Muscle of back (tissue), 11 donors: Measurements from ENCODE around the gene GRM8. TPM values are rescaled to one million over a fixed set of nuclear protein-coding genes. Genes with fewer than 3 reads are reported as not detected.
"Not testable (repeated sequence)": the region's sequence is repeated elsewhere in the genome, so short reads cannot be mapped to it uniquely, and the experiment has no call there.

Experiments
- DNase-seq, 3 donors: peaks; one replicate each; pipeline versions ENCODE4 v3.0.0 to v3.0.0-alpha.2; 2013
- polyA plus RNA-seq, 10 donors: library from polyadenylated mRNA; unstranded; fragments of 120-200 nt; gene quantifications; one replicate each; pipeline ENCODE4 v1.2.1, GENCODE V29; 2013; ENCODE audit not compliant: insufficient read length in 10 of 10

Gene GRM8
- polyA plus RNA-seq, 10 donors = 0.11 to 0.57 (median 0.30) TPM; not detected in 5

DNA sequence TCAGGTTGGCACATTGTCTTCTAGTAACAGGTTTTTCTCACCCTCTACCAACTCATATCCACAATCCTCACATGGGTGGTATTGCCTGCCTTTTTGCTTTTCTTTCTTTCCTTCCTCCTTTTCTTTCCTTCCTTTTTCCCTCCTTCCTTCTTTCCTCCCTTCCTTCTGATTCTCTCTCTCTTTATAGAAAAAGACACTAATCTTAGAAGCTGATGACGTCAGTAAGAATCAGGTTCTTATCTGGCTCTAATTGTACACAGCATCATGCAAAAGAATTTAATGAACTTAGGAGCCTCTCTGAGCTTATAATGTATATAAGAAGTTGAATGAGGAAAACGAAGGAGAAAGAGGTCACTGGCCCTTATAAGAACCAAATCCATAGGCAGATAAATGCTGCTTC, 328.3 kb downstream of the GRM8 start:
- DNase-seq = no peak

DNA sequence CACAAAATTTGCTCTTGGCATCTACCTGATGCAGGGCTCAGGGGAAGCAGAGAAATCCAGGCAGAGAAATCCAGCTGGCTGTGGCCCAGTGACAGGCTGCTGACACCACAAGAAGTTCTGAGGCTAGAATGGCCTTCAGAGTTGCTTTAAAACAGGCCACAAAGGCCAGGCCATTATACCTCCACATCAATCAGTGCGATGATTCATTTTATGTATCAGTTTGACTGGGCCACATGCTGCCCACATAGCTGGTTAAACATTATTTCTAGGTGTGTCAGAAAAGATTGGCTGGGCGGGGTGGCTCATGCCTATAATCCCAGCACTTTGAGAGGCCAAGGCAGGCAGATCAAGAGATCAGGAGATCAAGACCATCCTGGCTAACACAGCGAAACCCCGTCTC, 341.1 kb downstream of the GRM8 start:
- DNase-seq = not testable (repeated sequence)

DNA sequence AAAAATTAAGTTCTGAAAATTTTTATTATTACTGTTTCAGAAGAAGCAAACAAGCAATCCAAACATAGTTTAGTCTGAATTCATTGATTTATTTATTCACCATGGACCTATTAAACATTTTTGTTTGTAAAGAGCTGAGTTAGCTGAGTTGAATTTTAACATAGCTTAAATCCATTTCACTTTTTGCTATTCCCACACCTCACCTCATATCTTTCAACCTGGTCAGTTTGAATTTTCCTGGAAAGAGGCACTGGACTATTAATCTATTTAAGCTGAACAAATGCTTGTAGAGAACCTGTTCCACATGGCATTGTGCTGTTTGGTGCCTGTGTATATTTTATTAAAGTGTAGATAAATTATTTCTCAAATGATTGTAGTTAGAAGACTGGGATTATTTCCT, 344.2 kb downstream of the GRM8 start:
- not testable (repeated sequence) for DNase-seq

DNA sequence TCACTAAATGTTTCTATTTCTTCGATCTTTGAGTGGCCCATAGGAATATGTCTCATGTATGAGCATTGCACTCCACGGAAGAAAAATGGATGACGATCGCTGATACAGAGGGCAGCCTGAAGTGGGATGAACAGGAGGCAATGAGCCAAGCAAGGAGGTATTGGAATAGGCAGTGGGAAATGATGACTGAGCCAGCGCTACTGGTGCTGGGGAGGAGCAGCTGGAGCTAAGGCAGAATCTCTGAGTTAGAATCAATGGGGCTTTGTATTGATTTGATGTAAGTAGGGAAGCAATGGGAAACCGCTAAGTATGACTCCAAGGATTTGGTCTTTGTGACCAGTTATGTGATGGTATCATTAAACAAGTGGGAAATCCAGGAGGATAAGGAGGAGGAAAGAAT, 345.1 kb downstream of the GRM8 start:
- DNase-seq = not testable (repeated sequence)

DNA sequence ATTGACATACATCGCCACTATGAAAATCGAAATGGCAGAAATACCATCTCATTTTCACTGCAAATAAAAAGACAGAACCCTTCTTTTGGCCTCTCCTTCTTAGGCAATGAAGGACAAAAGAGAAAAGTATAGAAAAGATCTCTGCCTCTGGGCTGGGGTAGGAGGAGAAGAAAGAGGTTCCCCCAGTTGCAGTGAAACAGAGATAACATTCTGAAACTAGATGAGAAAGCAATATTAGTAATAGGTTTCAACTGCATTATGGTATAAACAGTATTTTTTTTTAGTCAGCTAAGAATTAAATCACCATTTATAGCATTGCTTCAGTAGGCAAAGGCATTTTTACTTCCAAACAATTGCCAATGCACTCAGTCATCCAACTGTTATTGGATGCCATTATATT, 347.5 kb downstream of the GRM8 start:
- not testable (repeated sequence) for DNase-seq

DNA sequence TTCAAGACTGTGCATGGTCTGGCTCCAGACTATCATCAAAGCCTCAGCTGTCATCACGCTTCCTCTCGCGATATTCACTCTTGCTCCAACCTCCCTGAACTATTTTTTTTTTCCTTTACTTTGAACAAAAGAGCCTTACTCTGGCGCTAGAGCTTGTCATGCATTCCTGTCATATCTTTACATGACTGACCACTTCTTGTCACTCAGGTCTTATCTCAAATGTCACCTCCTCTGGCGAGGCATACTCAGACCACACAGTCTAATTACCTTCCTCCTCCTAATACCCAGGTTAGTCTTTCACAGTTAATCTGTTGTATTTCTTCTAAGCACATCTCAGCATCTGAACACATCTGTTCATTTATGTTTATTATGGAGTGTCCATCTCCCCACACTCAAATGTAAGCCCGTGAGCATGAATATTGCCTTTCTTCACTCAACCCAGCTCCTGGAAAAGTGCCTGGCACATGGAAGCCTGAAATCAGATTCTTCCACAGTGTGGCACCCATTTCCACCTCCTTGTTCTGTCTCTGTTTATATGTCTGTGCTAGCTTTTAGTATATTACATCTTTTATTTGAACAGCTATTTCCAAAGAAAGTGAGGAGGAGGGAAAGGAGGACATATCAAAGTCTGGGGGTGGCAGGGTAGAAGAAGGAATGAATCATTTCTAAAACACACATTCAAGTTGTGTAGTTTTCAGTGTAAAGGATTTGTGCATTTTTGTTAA, 351.5 kb downstream of the GRM8 start:
- not testable (repeated sequence) for DNase-seq

DNA sequence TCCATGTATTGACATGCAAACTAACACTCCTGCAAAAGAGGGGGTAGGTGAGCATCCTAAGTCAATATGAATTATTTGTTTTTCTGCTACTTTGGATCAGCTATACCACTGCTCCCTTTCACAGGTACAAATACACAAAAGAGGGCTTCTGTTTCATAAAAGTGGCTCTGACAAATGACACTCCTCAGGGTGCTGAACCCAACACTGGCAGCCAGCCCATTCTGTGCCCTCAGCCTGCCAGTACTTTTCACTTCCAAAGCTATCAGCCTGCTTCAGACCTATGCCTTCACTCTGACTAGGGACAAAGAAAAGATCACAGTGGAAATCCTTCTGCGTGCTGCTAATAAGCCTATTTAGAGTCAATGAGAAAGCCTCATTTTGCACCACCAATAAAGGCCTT, 364.8 kb downstream of the GRM8 start:
- not testable (repeated sequence) for DNase-seq

DNA sequence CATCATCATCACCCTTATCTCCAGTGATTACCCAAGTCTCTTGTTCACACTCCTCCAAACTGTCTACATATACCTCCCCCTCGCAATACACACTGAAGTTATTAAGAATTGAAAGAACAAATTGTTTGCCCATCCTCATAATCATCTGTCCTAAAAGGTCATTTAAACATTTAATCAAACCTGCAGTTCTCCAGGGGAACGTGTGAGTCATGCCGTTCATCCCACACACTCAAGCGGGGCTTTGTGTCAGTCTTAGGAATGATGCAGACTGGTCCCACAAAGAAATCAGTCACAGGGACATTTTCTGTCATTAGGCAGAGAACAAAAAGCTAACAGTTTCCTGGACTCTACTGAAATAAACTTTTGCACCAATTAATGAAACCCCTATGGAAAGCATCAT, 365.2 kb downstream of the GRM8 start:
- not testable (repeated sequence) for DNase-seq

DNA sequence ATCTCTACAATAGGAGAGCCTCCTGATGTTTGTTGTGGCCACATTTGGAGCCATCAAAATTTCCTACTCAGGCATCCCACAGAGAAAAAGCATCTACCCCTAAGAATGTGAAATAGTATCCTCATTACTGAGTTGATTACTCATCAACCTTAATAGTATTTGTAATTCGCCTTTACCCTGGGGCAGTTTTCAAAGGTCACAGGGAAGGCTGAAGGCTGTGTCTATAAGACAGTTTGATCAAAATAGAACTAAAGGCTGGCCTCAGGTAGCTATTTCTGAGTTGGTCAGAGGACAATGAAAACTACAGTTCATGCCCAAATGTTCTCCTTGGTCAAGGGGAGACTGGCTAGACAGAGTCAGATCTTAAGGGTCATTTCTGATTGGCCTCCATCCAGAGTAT, 370.0 kb downstream of the GRM8 start:
- not testable (repeated sequence) for DNase-seq

DNA sequence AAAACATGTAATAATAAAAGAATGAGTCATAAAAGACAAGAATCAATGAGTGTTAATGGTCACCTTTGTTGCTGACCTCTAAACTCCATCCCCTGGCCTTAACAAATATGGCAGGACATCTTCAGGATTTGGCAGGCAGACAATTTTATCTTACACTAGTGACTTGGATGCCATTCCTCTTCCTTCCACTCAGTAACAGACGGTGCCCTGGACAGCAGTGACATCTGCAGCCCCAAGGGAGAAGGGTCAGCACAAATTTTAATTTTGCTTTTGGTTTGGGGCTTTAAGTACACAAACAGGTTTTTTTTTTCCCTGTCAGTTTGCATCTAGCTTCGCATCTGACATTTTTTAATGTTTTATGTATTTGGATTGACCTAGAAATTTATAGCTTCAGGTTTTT, 370.8 kb downstream of the GRM8 start:
- not testable (repeated sequence) for DNase-seq

DNA sequence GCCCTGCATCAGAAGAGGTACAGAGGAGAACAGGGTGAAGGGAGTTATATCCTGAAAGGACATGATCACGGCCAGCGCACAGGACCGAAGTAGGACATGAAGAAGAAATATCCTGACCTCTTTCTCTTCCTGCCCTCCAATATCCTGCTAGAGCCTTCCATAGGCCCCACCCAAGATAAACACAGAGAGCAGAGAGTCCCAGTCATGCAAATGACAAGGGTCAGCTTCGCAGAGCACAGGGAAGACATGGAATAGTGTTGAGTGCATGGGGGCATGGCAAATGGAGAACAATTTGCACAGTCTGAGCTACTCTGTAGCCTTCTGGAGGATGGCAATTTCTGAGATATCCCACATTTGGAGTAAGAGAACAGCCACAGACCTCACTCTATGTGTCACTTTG, 371.4 kb downstream of the GRM8 start:
- DNase-seq = no peak

DNA sequence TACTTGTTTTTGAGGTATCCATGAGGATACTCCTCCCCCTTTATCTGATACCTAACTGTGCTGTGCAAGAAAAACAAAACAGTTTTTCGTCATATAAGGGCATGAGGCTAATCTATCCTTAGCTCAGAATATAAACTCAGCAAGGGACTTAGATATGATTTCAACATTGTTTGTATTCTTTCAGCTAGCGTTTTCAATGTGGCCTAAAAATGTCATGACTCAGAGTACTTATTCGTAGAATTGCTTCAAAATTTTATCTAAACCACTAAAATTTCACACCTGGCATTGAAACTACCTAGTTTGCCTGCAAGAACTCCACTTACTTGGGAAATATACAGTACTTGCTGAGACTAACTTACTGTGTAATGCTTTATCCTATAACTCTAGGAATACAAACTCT, 376.2 kb downstream of the GRM8 start:
- DNase-seq = not testable (repeated sequence)

DNA sequence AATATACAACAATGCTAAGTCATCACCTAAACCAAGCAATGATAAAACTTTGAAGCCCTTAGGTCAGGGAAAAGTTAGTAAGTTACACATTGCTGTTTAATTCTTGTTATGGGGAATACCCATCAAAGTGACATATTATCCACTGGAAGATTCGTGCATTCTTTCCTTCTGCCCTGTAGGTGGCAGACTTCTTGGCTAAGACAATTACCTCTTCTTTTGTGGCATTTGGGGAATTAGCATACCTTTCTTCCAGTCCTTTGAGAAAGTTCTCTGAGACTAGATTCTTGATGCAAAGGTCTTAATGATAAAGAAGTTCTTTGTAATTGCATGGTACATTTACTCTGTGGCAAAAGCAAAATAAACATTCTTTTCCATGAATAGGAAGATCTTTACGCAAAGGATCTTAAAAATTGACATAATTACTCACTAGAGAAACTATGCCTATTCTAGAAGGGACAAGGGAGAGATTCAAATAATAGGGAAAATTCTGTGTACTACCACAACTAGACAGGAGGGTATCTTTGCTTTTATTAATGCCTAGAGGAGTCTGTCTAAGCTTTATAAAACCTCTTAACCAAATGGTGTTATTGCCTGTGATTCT, 395.9 kb downstream of the GRM8 start:
- DNase-seq = no peak

DNA sequence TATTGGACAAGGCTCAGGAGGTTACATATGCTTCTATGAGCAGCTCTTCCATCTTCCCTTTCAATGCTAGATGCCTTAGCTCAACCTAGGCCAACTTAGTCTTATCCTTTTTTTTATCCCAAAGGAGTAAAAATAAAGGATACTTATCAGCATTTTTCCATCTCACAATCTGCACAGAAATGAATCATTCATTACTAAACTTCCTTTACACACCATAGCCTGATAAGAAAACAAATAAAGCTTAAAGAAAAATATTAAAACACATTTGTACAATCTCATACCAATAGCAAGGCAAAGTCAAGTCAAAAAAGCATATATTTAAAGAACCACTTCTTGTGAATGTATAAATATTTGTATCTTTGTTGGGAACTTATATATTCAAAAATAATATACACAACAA, 407.4 kb downstream of the GRM8 start:
- DNase-seq = no peak

DNA sequence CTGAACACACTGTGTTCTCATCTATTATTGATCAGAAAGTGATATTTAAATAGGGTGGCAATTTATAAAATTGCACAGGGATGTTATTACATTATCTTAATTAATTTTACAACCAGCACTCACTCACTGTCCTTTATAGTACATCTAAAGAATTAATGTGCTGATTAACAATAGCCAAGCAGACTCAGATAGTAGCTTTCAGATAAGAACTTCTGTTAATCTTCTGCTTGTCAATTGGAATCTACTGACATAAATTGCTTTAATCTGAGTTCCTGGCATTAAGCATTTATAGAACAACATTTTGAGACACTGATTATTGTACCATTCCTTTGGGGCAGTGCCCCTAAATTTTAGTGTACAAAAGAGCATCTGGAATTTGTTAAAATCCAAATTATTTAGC, 408.9 kb downstream of the GRM8 start:
- DNase-seq = no peak

DNA sequence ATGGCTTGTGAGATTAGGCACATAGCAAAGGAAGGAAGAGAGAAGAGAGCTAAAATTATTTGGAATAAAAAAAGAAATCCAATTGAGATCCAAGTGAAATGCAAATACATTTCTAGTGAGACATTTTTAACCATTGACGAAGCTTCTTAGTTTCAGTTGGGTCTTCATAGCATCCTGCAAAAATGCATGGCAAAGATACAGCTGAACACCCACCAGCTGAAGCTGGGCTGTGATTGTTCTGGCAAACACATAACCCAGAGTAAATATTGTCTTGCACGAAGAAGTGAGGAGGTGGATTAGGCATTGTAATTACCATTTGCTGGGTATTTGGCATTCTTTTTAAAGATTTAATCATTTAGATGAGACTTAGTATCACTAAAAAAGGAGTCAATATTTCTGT, 409.4 kb downstream of the GRM8 start:
- no peak for DNase-seq

DNA sequence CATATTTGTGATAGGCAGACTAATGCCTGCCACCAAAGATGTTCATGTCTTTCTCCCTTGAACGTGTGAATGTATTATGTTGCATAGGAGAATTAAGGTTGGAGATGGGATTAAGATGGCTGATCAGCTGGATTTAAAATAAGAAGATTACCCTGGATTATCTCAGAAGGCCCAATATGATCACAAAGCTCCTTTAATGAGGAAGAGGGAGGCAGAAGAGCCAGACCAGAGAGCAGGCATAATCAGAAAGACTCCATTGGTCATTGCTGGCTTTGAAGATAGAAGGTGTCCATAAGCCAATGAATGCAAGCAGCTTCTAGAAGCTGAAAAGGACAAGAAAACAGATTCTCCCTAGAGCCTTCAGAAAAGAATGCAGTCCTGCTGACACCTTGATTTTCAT, 410.3 kb downstream of the GRM8 start:
- DNase-seq = no peak

DNA sequence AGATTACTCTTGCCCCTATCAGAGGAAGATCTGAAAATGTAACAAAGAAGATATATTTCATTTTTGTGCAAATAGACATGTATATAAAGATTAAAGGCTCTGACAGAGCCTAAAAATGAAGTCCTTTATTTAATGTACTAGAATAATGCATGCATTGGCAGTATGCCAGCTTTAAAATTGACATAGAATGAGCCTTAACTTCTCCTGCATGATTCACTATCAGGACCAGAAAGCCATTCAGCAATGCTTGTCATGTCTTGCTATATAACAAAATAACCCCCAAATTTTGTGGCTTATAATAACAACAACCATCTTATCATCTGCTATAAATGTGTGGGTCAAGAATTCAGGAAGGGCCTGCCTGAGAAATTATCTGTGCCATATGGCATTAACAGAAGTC, 411.9 kb downstream of the GRM8 start:
- no peak for DNase-seq

DNA sequence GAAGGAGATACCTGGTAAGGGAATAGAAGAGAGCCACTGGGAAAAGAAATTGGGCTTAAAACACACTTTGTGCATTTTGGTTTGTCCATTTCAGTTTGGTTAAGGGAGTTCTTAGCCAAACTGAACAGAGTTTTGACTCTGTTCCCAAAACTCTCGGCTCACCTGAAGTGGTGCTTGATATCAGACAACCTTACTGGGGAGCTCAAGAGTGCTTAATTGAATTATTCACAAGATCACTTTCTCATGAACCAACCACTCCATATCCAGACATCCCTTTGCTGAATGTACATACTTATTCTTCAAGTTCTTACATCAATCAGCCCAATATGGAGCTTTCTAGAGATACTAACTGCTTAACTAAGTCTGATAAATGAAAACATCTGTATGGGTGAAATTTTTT, 413.1 kb downstream of the GRM8 start:
- DNase-seq = no peak

DNA sequence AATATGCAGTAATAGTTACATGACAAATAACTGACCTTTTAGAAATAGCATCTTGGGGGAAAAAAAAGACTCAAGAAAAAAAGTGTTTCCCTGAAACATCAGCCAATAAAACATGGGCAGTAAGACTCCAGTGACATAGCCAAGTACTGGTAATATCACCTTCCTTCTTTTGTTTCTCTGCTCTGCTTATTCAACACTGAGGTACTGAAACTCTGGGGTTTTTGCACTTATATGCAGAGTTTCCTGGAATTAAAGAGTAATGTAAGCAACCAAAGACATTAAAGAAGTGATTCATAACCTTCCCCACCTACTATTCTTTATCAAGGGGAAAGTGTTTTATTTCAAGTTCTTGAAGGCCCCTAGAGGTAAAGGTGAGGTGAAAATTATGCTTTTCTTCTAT, 414.5 kb downstream of the GRM8 start:
- no peak for DNase-seq

DNA sequence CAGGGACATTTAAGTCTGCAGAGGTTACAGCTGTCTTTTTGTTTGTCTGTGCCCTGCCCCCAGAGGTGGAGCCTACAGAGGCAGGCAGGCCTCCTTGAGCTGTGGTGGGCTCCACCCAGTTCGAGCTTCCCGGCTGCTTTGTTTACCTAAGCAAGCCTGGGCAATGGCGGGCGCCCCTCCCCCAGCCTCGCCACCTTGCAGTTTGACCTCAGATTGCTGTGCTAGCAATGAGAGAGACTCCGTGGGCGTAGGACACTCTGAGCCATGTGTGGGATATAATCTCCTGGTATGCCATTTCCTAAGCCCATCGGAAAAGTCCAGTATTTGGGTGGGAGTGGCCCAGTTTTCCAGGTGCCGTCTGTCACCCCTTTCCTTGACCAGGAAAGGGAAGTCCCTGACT, 421.5 kb downstream of the GRM8 start:
- DNase-seq = not testable (repeated sequence)

DNA sequence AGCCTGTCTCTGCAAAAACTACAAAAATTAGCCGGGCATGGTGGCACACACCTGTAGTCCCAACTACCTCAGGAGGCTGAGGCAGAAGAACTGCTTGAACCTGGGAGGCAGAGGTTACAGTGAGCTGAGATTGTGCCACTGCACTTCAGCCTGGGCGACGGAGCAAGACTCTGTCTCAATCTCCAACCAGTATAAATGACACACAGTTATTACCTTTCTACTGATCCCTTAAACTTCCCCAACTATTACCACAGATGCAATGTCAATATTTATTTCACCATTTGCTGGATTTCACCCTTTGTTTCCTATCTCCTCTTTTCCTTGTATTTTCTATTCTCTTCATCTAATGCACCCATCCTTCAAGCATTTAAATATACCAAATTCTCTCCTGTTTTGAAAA, 431.8 kb downstream of the GRM8 start:
- no peak for DNase-seq

DNA sequence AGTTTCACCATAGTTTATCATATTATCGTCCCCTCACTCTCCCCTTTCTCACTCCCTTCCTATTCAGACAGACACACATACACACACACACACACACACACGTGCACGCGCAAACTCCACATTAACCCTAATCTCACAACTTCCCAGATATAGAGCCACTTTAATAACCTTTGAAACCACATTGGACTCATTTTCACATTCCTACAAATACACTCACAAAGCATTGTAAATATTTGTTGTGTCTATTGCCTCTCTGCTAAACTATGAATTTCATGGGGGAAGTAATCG, 433.6 kb downstream of the GRM8 start:
- no peak for DNase-seq
